ENCODE data around the gene DPYD. TPM values are rescaled to one million over a fixed set of nuclear protein-coding genes. Genes with fewer than 3 reads are reported as not detected.

The DPYD gene
- total and polyA plus RNA-seq, 9 of the 15 experiments (the other 6 are each of a cell fraction or from before 2014, with no cell fraction given): 0.03 to 0.25 (median 0.08) TPM; not detected in 2

DNA sequence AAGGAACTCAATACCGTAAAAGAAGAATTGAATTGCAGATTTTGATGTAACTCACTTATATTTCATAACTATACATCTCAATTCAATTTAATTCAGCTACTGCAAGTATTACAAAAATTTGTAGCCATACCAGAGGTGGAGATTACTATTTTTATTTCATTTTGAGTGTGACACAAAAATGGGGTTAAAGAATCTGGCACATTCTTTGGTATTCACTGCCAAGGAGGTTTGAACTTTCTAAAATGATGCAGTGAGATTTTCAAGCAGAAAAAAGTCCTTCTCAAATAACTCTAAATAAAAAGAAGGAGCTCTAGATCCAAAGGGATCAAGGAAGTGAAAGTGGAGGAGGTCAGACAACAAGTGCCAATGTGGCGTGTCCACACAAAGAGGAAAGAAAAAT is 569.0 kb downstream of the DPYD start (continued):
- TF ChIP-seq, protein P1, sequence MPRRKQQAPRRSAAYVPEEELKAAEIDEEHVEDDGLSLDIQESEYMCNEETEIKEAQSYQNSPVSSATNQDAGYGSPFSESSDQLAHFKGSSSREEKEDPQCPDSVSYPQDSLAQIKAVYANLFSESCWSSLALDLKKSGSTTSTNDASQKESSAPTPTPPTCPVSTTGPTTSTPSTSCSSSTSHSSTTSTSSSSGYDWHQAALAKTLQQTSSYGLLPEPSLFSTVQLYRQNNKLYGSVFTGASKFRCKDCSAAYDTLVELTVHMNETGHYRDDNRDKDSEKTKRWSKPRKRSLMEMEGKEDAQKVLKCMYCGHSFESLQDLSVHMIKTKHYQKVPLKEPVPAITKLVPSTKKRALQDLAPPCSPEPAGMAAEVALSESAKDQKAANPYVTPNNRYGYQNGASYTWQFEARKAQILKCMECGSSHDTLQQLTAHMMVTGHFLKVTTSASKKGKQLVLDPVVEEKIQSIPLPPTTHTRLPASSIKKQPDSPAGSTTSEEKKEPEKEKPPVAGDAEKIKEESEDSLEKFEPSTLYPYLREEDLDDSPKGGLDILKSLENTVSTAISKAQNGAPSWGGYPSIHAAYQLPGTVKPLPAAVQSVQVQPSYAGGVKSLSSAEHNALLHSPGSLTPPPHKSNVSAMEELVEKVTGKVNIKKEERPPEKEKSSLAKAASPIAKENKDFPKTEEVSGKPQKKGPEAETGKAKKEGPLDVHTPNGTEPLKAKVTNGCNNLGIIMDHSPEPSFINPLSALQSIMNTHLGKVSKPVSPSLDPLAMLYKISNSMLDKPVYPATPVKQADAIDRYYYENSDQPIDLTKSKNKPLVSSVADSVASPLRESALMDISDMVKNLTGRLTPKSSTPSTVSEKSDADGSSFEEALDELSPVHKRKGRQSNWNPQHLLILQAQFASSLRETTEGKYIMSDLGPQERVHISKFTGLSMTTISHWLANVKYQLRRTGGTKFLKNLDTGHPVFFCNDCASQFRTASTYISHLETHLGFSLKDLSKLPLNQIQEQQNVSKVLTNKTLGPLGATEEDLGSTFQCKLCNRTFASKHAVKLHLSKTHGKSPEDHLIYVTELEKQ (CRISPR knock-in tag; IDR thresholded peaks at IDR 0.05): no peak
- TF ChIP-seq, protein P2, sequence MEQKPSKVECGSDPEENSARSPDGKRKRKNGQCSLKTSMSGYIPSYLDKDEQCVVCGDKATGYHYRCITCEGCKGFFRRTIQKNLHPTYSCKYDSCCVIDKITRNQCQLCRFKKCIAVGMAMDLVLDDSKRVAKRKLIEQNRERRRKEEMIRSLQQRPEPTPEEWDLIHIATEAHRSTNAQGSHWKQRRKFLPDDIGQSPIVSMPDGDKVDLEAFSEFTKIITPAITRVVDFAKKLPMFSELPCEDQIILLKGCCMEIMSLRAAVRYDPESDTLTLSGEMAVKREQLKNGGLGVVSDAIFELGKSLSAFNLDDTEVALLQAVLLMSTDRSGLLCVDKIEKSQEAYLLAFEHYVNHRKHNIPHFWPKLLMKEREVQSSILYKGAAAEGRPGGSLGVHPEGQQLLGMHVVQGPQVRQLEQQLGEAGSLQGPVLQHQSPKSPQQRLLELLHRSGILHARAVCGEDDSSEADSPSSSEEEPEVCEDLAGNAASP (IDR thresholded peaks at IDR 0.05): no peak

DNA sequence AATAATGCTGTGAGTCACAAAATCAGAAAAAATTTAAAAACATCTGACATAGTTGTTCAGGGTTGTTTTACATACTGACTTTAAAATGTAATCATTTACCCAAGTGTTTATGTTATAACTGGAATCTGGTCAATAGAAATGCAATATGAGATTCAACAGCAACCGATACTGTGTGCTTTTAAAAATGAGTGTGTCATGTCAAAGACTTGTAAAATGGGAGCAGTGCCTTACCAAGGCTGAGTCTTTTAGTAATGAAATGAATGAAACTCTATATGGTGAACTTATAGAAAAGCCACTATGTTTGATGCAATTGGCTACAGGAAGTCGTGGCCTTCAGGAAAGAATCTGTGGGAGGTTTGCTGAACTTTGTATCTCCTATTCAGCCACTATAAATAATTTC is 570.2 kb downstream of the DPYD start:
- no peak overlapping the region for H3K4me2 ChIP-seq (ENCODE audit: insufficient read depth, low read length)
- FAIRE-seq: no peak
- no peaks in the 10 kb centered on the region for H3K9me1 ChIP-seq (ENCODE audit: control insufficient read depth, insufficient read depth, low read length)
- no TSS peak for BruUV-seq (replicated peaks)
- H3K9ac ChIP-seq (ENCODE audit: insufficient read depth in 1 of 2, low read depth in 2 of 2, low read length in 2 of 2): no peak overlapping the region
- H3K4me1 ChIP-seq (replicated peaks in 1 of 2; ENCODE audit: control insufficient read depth in 2 of 2, insufficient read depth in 2 of 2, low read length in 2 of 2): no peaks in the 10 kb centered on the region
- no peak overlapping the region for H3K4me3 ChIP-seq
- intact Hi-C loops (cut with micrococcal nuclease): no loop called here
- H4K20me1 ChIP-seq (replicated peaks; ENCODE audit: control insufficient read depth, insufficient read depth, low read length): no peaks in the 10 kb centered on the region
- ChIA-PET CTCF (ENCODE audit: low intra/inter-chr PET ratio) (no interaction called here), POLR2A (no interaction called here)
- H3K36me3 ChIP-seq (ENCODE audit: control insufficient read depth, insufficient read depth, low read length): no peaks in the 10 kb centered on the region
- H3K27me3 ChIP-seq (ENCODE audit: control insufficient read depth in 2 of 2, insufficient read depth in 2 of 2, low read length in 2 of 2): no peaks in the 10 kb centered on the region
- H3K9me3 ChIP-seq (replicated peaks; ENCODE audit: control insufficient read depth, insufficient read depth, low read depth, low read length): no peaks in the 10 kb centered on the region
- no peak overlapping the region for H2AFZ ChIP-seq (ENCODE audit: low read depth, low read length)
- no peak for ATAC-seq
- 0% methylated on average over 2 of the region's 2 CpGs for WGBS (ENCODE audit: insufficient coverage, low coverage, missing lambda C conversion rate)
- H3K79me2 ChIP-seq (ENCODE audit: control insufficient read depth, insufficient read depth, low read length): no peaks in the 10 kb centered on the region
- H3K27ac ChIP-seq (ENCODE audit: extremely low read depth, low read depth, low read length): no peak overlapping the region
- no peak for DNase-seq (ENCODE audit: extremely low read depth in 1 of 4, low spot score in 3 of 4)
- in situ Hi-C loops (cut with MboI): no loop called here
- TF ChIP-seq ZNF143 (CRISPR knock-in tag; IDR thresholded peaks at IDR 0.05) (no peak), ZNF263 (CRISPR knock-in tag; IDR thresholded peaks at IDR 0.05; ENCODE audit: borderline replicate concordance) (no peak)
- TF ChIP-seq, protein P3, sequence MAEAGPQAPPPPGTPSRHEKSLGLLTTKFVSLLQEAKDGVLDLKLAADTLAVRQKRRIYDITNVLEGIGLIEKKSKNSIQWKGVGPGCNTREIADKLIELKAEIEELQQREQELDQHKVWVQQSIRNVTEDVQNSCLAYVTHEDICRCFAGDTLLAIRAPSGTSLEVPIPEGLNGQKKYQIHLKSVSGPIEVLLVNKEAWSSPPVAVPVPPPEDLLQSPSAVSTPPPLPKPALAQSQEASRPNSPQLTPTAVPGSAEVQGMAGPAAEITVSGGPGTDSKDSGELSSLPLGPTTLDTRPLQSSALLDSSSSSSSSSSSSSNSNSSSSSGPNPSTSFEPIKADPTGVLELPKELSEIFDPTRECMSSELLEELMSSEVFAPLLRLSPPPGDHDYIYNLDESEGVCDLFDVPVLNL (CRISPR knock-in tag; IDR thresholded peaks at IDR 0.05; ENCODE audit: low read depth): no peak
- TF ChIP-seq, protein P4, sequence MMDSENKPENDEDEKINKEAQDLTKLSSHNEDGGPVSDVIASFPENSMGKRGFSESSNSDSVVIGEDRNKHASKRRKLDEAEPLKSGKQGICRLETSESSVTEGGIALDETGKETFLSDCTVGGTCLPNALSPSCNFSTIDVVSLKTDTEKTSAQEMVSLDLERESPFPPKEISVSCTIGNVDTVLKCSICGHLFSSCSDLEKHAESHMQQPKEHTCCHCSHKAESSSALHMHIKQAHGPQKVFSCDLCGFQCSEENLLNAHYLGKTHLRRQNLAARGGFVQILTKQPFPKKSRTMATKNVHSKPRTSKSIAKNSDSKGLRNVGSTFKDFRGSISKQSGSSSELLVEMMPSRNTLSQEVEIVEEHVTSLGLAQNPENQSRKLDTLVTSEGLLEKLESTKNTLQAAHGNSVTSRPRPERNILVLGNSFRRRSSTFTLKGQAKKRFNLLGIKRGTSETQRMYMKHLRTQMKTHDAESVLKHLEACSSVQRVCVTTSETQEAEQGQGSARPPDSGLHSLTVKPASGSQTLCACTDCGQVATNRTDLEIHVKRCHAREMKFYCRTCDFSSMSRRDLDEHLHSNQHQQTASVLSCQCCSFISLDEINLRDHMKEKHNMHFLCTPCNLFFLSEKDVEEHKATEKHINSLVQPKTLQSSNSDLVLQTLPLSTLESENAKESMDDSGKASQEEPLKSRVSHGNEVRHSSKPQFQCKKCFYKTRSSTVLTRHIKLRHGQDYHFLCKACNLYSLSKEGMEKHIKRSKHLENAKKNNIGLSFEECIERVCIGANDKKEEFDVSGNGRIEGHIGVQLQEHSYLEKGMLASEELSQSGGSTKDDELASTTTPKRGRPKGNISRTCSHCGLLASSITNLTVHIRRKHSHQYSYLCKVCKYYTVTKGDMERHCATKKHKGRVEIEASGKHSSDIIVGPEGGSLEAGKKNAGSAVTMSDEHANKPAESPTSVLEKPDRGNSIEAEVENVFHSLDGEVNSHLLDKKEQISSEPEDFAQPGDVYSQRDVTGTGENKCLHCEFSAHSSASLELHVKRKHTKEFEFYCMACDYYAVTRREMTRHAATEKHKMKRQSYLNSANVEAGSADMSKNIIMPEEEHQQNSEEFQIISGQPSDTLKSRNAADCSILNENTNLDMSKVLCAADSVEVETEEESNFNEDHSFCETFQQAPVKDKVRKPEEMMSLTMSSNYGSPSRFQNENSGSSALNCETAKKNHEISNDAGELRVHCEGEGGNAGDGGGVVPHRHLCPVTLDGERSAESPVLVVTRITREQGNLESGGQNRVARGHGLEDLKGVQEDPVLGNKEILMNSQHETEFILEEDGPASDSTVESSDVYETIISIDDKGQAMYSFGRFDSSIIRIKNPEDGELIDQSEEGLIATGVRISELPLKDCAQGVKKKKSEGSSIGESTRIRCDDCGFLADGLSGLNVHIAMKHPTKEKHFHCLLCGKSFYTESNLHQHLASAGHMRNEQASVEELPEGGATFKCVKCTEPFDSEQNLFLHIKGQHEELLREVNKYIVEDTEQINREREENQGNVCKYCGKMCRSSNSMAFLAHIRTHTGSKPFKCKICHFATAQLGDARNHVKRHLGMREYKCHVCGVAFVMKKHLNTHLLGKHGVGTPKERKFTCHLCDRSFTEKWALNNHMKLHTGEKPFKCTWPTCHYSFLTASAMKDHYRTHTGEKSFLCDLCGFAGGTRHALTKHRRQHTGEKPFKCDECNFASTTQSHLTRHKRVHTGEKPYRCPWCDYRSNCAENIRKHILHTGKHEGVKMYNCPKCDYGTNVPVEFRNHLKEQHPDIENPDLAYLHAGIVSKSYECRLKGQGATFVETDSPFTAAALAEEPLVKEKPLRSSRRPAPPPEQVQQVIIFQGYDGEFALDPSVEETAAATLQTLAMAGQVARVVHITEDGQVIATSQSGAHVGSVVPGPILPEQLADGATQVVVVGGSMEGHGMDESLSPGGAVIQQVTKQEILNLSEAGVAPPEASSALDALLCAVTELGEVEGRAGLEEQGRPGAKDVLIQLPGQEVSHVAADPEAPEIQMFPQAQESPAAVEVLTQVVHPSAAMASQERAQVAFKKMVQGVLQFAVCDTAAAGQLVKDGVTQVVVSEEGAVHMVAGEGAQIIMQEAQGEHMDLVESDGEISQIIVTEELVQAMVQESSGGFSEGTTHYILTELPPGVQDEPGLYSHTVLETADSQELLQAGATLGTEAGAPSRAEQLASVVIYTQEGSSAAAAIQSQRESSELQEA (IDR thresholded peaks at IDR 0.05; ENCODE audit: low read depth): no peak
